ENCODE results near the gene COL4A6.

GRCh38 chrX:108165383-108166111, 272.7 kb downstream of the COL4A6 start:
- TF ChIP-seq, protein P1, sequence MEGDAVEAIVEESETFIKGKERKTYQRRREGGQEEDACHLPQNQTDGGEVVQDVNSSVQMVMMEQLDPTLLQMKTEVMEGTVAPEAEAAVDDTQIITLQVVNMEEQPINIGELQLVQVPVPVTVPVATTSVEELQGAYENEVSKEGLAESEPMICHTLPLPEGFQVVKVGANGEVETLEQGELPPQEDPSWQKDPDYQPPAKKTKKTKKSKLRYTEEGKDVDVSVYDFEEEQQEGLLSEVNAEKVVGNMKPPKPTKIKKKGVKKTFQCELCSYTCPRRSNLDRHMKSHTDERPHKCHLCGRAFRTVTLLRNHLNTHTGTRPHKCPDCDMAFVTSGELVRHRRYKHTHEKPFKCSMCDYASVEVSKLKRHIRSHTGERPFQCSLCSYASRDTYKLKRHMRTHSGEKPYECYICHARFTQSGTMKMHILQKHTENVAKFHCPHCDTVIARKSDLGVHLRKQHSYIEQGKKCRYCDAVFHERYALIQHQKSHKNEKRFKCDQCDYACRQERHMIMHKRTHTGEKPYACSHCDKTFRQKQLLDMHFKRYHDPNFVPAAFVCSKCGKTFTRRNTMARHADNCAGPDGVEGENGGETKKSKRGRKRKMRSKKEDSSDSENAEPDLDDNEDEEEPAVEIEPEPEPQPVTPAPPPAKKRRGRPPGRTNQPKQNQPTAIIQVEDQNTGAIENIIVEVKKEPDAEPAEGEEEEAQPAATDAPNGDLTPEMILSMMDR (IDR thresholded peaks at IDR 0.05; ENCODE audit: insufficient read depth, low read length, poor library complexity, severe bottlenecking) = no peak
- TF ChIP-seq EZH2phosphoT487 (conservative IDR thresholded peaks at IDR 0.05; ENCODE audit: low read length) = no peak
